ENCODE measurements around the gene IL1RAPL2. TPM values are rescaled to one million over a fixed set of nuclear protein-coding genes. Genes with fewer than 3 reads are reported as not detected.

Gene IL1RAPL2
- polyA plus RNA-seq, 3 donors, result not detected

DNA sequence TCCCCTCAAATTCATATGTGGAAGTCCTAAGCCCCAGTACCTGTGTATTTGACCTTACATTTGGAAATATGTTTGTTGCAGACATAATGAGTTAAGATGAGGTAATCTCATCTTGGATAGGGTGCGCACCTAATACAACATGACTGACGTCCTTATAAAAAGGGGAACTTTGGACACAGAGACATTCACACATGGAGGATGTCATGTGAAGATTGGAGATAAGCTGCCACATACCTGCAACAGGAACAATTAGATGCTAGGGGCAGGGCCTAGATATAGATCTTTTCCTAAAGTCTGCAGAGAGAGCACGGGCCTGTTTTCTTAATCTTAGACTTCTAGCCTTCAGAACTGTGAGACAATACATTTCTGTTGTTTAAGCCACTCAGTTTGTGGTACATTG, 162.5 kb downstream of the IL1RAPL2 start:
- Histone ChIP-seq H3K9ac (ENCODE audit: insufficient read depth, low read length, poor library complexity, severe bottlenecking) (no peak overlapping the region), H3K27me3 (ENCODE audit: control insufficient read depth in 2 of 2, insufficient read depth in 2 of 2, low read length in 2 of 2) (no peaks in the 10 kb centered on the region), H3K4me1 (ENCODE audit: control insufficient read depth in 1 of 2, insufficient read depth in 2 of 2, low read length in 2 of 2) (no peaks in the 10 kb centered on the region), H3K27ac (ENCODE audit: low read depth in 1 of 2, low read length in 2 of 2) (no peak overlapping the region), H2AFZ (ENCODE audit: insufficient read depth, low read depth, low read length, poor library complexity, severe bottlenecking) (no peak overlapping the region), H3K36me3 (replicated peaks in 1 of 2; ENCODE audit: control insufficient read depth in 1 of 2, insufficient read depth in 2 of 2, low read length in 2 of 2) (no peaks in the 10 kb centered on the region), H4K20me1 (ENCODE audit: insufficient read depth, low read length) (no peaks in the 10 kb centered on the region), H3K79me2 (ENCODE audit: insufficient read depth, low read length) (no peaks in the 10 kb centered on the region), H3K9me3 (replicated peaks in 1 of 2; ENCODE audit: control insufficient read depth in 1 of 2, insufficient read depth in 1 of 2, low read length in 2 of 2) (no peaks in the 10 kb centered on the region), H3K4me3 (replicated peaks in 1 of 3; ENCODE audit: low read depth in 2 of 3, low read length in 3 of 3) (no peak overlapping the region), H3K4me2 (replicated peaks; ENCODE audit: extremely low read depth, low read length, poor library complexity, severe bottlenecking) (no peak overlapping the region)
- intact Hi-C loops (cut with micrococcal nuclease), result no loop called here
- Mint-ChIP-seq H3K9me3 (peaks cover 0 to 3% (median 0%) of the 10 kb centered on the region in 7 donors), H3K36me3 (no peaks in the 10 kb centered on the region), H3K27ac (no peak overlapping the region), H3K27me3 (ENCODE audit: low read depth in 3 of 3) (no peaks in the 10 kb centered on the region), H3K4me1 (no peaks in the 10 kb centered on the region), H3K4me3 (no peak overlapping the region)
- WGBS (ENCODE audit: insufficient coverage), result no CpG with 5 or more reads among the region's 3 CpGs
- DNase-seq, result no peak
- TF ChIP-seq CTCF (IDR thresholded peaks at IDR 0.05), result no peak

DNA sequence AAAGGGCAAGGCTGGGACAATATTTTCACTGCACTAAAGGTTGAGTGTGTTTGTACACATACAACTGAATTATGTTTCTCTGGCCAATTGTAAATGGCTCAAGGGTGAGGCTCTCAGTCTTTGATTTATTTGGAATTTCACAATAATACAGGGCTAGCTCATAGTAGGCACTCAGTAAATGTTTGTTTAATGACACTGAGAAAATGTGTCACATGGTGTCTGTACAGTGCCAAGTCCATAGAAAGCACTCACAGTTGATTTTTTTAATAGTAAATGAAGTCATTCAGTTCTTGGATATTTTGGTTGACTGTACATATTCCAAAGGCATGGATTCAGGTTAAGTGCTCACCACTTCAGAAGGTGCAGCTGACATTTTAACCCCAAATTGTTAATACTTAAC, 176.4 kb downstream of the IL1RAPL2 start:
- Histone ChIP-seq H3K27ac (ENCODE audit: low read depth in 1 of 2, low read length in 2 of 2) (no peak overlapping the region), H3K9me3 (replicated peaks in 1 of 2; ENCODE audit: control insufficient read depth in 1 of 2, insufficient read depth in 1 of 2, low read length in 2 of 2) (no peaks in the 10 kb centered on the region), H3K36me3 (replicated peaks in 1 of 2; ENCODE audit: control insufficient read depth in 1 of 2, insufficient read depth in 2 of 2, low read length in 2 of 2) (no peaks in the 10 kb centered on the region), H3K9ac (ENCODE audit: insufficient read depth, low read length, poor library complexity, severe bottlenecking) (no peak overlapping the region), H3K4me1 (ENCODE audit: control insufficient read depth in 1 of 2, insufficient read depth in 2 of 2, low read length in 2 of 2) (no peaks in the 10 kb centered on the region), H3K4me3 (replicated peaks in 1 of 3; ENCODE audit: low read depth in 2 of 3, low read length in 3 of 3) (no peak overlapping the region), H4K20me1 (ENCODE audit: insufficient read depth, low read length) (no peaks in the 10 kb centered on the region), H3K27me3 (ENCODE audit: control insufficient read depth in 2 of 2, insufficient read depth in 2 of 2, low read length in 2 of 2) (no peaks in the 10 kb centered on the region), H2AFZ (ENCODE audit: insufficient read depth, low read depth, low read length, poor library complexity, severe bottlenecking) (no peak overlapping the region), H3K79me2 (ENCODE audit: insufficient read depth, low read length) (no peaks in the 10 kb centered on the region), H3K4me2 (replicated peaks; ENCODE audit: extremely low read depth, low read length, poor library complexity, severe bottlenecking) (no peak overlapping the region)
- no peaks in the 10 kb centered on the region for H3K4me1 Mint-ChIP-seq
- TF ChIP-seq CTCF (IDR thresholded peaks at IDR 0.05), result no peak
- no peaks in the 10 kb centered on the region for H3K36me3 Mint-ChIP-seq
- peaks cover 0 to 2% (median 1%) of the 10 kb centered on the region in 3 donors for H3K27me3 Mint-ChIP-seq (ENCODE audit: low read depth in 3 of 3)
- H3K9me3 Mint-ChIP-seq, result no peaks in the 10 kb centered on the region
- intact Hi-C loops (cut with micrococcal nuclease), result no loop called here
- no peak for DNase-seq
- no peak overlapping the region for H3K4me3 Mint-ChIP-seq
- H3K27ac Mint-ChIP-seq, result no peak overlapping the region
